OCI-LY1 (cell line): ENCODE data around the gene KANK4.

Experiments used
- CTCF ChIP-seq: fragments of 200-600 bp; sonication (generic), shearing (Covaris generic); IDR thresholded peaks from 2 replicates; pipeline ENCODE4 v1.5.1; 2017; ENCODE audit warnings: mild to moderate bottlenecking, antibody characterized with exemption, low read length, moderate library complexity, mixed read lengths
- EZH2 ChIP-seq: fragments of 200-600 bp; sonication (generic), shearing (Covaris generic); IDR thresholded peaks from 2 replicates; pipeline ENCODE4 v1.8.0; 2017; ENCODE audit warnings: borderline replicate concordance, mixed run types, mild to moderate bottlenecking, antibody characterized with exemption, low read length, moderate library complexity, mixed read lengths

- TF ChIP-seq EZH2, result no peak
- no peak for TF ChIP-seq CTCF
Observed at GRCh38 chr1:62304975-62305374, 14.3 kb downstream of the KANK4 start.
